BLaER1 treated with 17β-estradiol and CSF1 and Interleukin-3, amounts not matched to agents 10 nM and 100 nM (cell line): ENCODE data around the gene KCTD1.
A peak's percentile ranks its signal among the peaks of the same experiment; 100 is the strongest.

Source experiments
- H3K27ac ChIP-seq, 11 experiments: shearing (Covaris generic); formaldehyde crosslinking; 2 replicates each; pipeline ENCODE4 v1.8.1; 2022
- H3K27me3 ChIP-seq, 11 experiments: shearing (Covaris generic); formaldehyde crosslinking; 2 replicates each; pipeline ENCODE4 v1.8.1; 2022
- H3K36me3 ChIP-seq, 11 experiments: shearing (Covaris generic); formaldehyde crosslinking; 2 replicates each; pipeline ENCODE4 v1.8.1; 2022
- H3K4me1 ChIP-seq, 10 experiments: shearing (Covaris generic); formaldehyde crosslinking; 2 replicates each; pipeline ENCODE4 v1.8.1; 2022
- H3K4me2 ChIP-seq, 11 experiments: shearing (Covaris generic); formaldehyde crosslinking; 2 replicates each; pipeline ENCODE4 v1.8.1; 2022
- H3K4me3 ChIP-seq, 10 experiments: shearing (Covaris generic); formaldehyde crosslinking; 2 replicates each; pipeline ENCODE4 v1.8.1; 2022
- H3K9ac ChIP-seq, 11 experiments: shearing (Covaris generic); formaldehyde crosslinking; 2 replicates each; pipeline ENCODE4 v1.8.1; 2022
- H3K9me3 ChIP-seq, 11 experiments: shearing (Covaris generic); formaldehyde crosslinking; replicated peaks in 1 of 11; 2 replicates each; pipeline ENCODE4 v1.8.1; 2022
- H4K20me1 ChIP-seq, 11 experiments: shearing (Covaris generic); formaldehyde crosslinking; 2 replicates each; pipeline ENCODE4 v1.8.1; 2022
- Cebpa-rat ChIP-seq, 11 experiments: shearing (Covaris generic); IDR thresholded peaks; 2 replicates each; pipeline ENCODE4 v1.8.1; 2022

The KCTD1 gene

DNA sequence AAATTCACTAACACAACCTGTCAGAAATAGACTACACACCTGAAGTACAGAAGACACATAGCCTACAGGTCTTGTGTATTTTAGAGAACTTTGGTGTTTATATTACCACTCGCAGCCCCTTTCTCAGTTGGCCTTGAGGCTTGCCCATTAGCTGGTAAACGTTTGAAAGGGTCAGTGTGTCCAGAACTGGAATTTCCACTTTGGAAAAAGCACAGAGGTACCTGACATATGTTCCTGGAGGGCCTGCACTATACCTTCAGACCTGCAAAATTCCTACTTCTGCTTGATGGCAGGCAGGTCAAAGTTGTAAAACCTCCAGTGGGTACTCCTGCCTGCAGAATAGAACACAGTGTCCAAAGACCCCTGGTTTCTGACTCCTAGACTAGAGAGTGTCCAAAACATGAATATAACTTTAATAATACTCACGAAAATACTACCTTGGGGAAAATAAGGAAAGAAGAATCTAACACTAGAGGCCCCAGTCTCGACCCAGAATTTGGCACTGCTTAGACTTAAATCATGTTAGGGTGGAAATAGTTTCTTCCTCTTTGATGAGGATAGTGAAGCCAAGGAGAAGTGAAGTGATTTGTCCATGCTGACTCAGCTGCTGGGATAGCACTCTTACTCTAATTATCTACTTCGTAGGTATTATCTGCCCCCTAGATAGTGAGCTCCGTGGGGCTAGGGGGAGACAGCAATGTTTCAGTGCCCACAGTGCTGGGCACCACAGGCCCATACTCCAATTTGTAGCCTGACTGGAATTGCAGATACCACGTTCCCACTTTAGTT lies 2.8 kb downstream of the KCTD1 start:
- no peak overlapping the region for H3K27ac ChIP-seq
- H3K27me3 ChIP-seq = peaks cover 17 to 19% (median 18%) of the 10 kb centered on the region in 11 experiments
- TF ChIP-seq Cebpa-rat (IDR thresholded peaks at IDR 0.05) = no peak
- H4K20me1 ChIP-seq = peaks cover 0 to 68% (median 41%) of the 10 kb centered on the region in 11 experiments; a peak in 18 of 22 replicates
- H3K4me3 ChIP-seq = no peak overlapping the region; a peak in 1 of 20 replicates
- H3K9ac ChIP-seq = no peak overlapping the region
- peaks cover 0 to 6% (median 0%) of the 10 kb centered on the region in 11 experiments; a peak in 1 of 22 replicates for H3K36me3 ChIP-seq
- no peaks in the 10 kb centered on the region; a peak in 1 of 22 replicates for H3K9me3 ChIP-seq
- peaks cover 35 to 50% (median 40%) of the 10 kb centered on the region in 10 experiments for H3K4me1 ChIP-seq
- H3K4me2 ChIP-seq = peak overlapping the region; percentile 33 to 73 (median 50)

DNA sequence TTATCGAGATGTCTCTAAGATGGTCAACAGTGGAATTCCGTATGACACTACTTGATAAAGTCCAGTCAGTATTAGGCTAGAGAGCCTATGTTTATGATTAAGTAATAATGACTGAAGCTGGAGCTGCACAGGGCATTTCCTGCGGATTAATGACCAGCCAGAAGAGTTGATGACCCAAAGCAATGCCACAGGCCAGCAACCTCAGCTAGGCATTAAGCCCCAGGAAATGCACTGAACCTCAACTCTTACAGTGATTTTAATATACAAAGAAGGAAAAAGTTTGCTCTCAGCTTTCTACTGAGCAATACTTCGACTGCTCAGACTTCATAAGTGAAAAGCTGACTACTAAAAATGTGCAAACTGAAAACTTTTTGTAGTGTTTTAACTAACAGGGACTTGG lies 3.9 kb downstream of the KCTD1 start:
- H3K9me3 ChIP-seq = no peaks in the 10 kb centered on the region; a peak in 1 of 22 replicates
- H3K27ac ChIP-seq = no peak overlapping the region
- H3K9ac ChIP-seq = no peak overlapping the region
- TF ChIP-seq Cebpa-rat (IDR thresholded peaks at IDR 0.05) = no peak
- no peak overlapping the region for H3K4me3 ChIP-seq
- H3K36me3 ChIP-seq = peaks cover 0 to 6% (median 0%) of the 10 kb centered on the region in 11 experiments; a peak in 1 of 22 replicates
- peaks cover 0 to 58% (median 32%) of the 10 kb centered on the region in 11 experiments; a peak in 17 of 22 replicates for H4K20me1 ChIP-seq
- H3K4me1 ChIP-seq = peaks cover 25 to 46% (median 31%) of the 10 kb centered on the region in 10 experiments
- peaks cover 7 to 8% (median 7%) of the 10 kb centered on the region in 11 experiments for H3K27me3 ChIP-seq
- H3K4me2 ChIP-seq = peak overlapping the region in 9 of 11 experiments; percentile 24 to 73 (median 46); a peak in 14 of 22 replicates

DNA sequence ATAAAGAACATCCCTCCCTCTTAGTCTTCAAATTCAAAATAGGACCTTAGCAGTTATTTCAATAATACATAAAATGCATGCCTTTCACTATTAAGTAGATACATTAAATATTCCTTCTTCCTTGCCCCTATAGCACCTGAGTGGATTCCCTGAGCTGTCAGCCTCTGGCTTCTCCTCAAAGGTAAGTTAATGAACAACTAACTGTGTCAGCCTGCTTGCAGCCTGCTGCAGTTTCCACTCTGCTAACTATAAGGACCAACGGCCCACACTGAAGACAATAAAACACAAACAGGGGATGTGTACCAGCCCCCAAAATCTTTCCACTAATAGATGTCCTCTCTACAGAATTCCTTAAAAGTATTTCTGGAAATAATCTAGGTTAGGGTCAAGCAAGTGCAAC lies 5.0 kb downstream of the KCTD1 start:
- no peak overlapping the region for H3K4me3 ChIP-seq
- H3K4me1 ChIP-seq = peaks cover 25 to 46% (median 31%) of the 10 kb centered on the region in 10 experiments
- H4K20me1 ChIP-seq = peaks cover 0 to 58% (median 32%) of the 10 kb centered on the region in 11 experiments; a peak in 17 of 22 replicates
- TF ChIP-seq Cebpa-rat (IDR thresholded peaks at IDR 0.05) = no peak
- no peak overlapping the region for H3K27ac ChIP-seq
- H3K4me2 ChIP-seq = 0 out of 22 replicates have a peak overlapping the region, but pooled peaks of 1 of the 11 experiments have one; percentile 46
- peaks cover 0 to 12% (median 0%) of the 10 kb centered on the region in 11 experiments; a peak in 2 of 22 replicates for H3K36me3 ChIP-seq
- no peak overlapping the region for H3K9ac ChIP-seq
- no peaks in the 10 kb centered on the region for H3K27me3 ChIP-seq
- no peaks in the 10 kb centered on the region; a peak in 1 of 22 replicates for H3K9me3 ChIP-seq

DNA sequence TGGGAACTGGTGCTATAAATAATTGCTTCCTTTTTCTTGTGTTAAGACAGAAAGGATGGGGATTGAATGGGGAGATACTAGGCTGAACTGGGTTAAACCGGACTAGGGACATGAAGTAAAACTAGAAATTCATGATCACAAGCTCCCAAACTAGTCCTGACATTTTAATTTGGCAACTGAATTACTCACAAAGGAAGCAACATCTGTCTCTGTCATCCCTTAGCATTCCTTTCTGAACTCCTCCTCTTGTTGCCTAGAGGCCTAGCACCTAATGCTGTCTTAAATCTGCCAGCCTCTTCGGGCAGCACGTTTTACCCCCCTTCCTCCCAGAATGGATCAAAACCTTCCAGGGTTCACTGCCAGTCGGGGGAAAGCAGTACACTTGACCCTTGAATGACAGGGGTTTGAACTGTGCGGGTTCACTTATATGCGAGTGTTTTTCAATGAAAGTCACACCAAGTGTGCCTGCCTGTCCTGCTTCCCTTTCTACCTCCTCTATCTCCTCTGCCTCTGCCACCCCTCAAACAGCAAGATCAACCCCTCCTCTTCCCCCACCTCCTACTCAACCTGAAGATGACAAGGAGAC lies 8.2 kb downstream of the KCTD1 start:
- Histone ChIP-seq H3K4me3 (no peak overlapping the region), H3K36me3 (peaks cover 0 to 8% (median 0%) of the 10 kb centered on the region in 11 experiments; a peak in 2 of 22 replicates), H3K9me3 (no peaks in the 10 kb centered on the region), H3K9ac (no peak overlapping the region), H3K27ac (no peak overlapping the region), H3K4me1 (peaks cover 2 to 21% (median 5%) of the 10 kb centered on the region in 10 experiments; a peak in 19 of 20 replicates), H4K20me1 (peaks cover 0 to 43% (median 20%) of the 10 kb centered on the region in 11 experiments; a peak in 15 of 22 replicates), H3K27me3 (no peaks in the 10 kb centered on the region), H3K4me2 (peak overlapping the region in 3 of 11 experiments; percentile 1 to 26 (median 25); a peak in 2 of 22 replicates)
- no peak for TF ChIP-seq Cebpa-rat (IDR thresholded peaks at IDR 0.05)

DNA sequence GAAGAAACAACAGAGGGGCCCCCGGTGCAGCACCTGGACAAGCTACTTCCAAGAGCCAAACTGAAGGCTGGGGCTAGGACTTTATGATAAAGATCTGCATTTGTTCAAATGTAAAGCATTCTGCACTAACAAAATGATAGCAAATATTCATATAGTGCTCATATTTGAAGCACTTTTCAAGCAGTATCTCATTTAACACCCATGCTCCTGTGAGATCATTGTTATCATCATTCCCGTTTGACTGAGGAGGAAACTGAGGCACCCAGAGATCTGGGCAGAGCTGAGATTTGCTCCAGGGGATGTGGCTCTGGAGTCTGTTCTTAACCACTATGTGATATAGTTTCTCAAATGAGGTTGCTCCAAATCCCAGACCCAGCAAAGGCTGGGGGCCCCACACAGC lies 9.8 kb downstream of the KCTD1 start:
- peaks cover 0 to 8% (median 0%) of the 10 kb centered on the region in 11 experiments; a peak in 2 of 22 replicates for H3K36me3 ChIP-seq
- no peak overlapping the region for H3K4me2 ChIP-seq
- H3K27ac ChIP-seq = no peak overlapping the region
- H3K27me3 ChIP-seq = no peaks in the 10 kb centered on the region
- peaks cover 0 to 29% (median 10%) of the 10 kb centered on the region in 11 experiments; a peak in 11 of 22 replicates for H4K20me1 ChIP-seq
- no peak overlapping the region for H3K9ac ChIP-seq
- H3K4me3 ChIP-seq = no peak overlapping the region
- H3K9me3 ChIP-seq = no peaks in the 10 kb centered on the region
- peaks cover 0 to 7% (median 0%) of the 10 kb centered on the region in 10 experiments; a peak in 4 of 20 replicates for H3K4me1 ChIP-seq
- no peak for TF ChIP-seq Cebpa-rat (IDR thresholded peaks at IDR 0.05)

- Histone ChIP-seq H3K4me2 (no peak overlapping the region), H3K4me1 (peaks cover 0 to 7% (median 0%) of the 10 kb centered on the region in 10 experiments; a peak in 3 of 20 replicates), H3K36me3 (peaks cover 0 to 8% (median 0%) of the 10 kb centered on the region in 11 experiments; a peak in 2 of 22 replicates), H3K9ac (no peak overlapping the region), H4K20me1 (peaks cover 0 to 24% (median 5%) of the 10 kb centered on the region in 11 experiments; a peak in 8 of 22 replicates), H3K27me3 (no peaks in the 10 kb centered on the region), H3K9me3 (no peaks in the 10 kb centered on the region), H3K4me3 (no peak overlapping the region), H3K27ac (no peak overlapping the region)
- TF ChIP-seq Cebpa-rat (IDR thresholded peaks at IDR 0.05) = no peak
Observed at GRCh38 chr18:26536664-26537063, 11.7 kb downstream of the KCTD1 start.

- Histone ChIP-seq H3K4me1 (peaks cover 0 to 7% (median 0%) of the 10 kb centered on the region in 10 experiments; a peak in 3 of 20 replicates), H3K36me3 (peaks cover 0 to 8% (median 0%) of the 10 kb centered on the region in 11 experiments; a peak in 2 of 22 replicates), H3K9me3 (no peaks in the 10 kb centered on the region), H4K20me1 (peaks cover 0 to 19% (median under 1%) of the 10 kb centered on the region in 11 experiments; a peak in 8 of 22 replicates), H3K9ac (no peak overlapping the region), H3K27ac (no peak overlapping the region), H3K4me3 (no peak overlapping the region), H3K27me3 (no peaks in the 10 kb centered on the region), H3K4me2 (no peak overlapping the region)
- no peak for TF ChIP-seq Cebpa-rat (IDR thresholded peaks at IDR 0.05)
Observed at GRCh38 chr18:26536032-26536431, 12.3 kb downstream of the KCTD1 start.

- H3K9me3 ChIP-seq = no peaks in the 10 kb centered on the region
- H3K27me3 ChIP-seq = no peaks in the 10 kb centered on the region
- peaks cover 0 to 7% (median 0%) of the 10 kb centered on the region in 10 experiments; a peak in 3 of 20 replicates for H3K4me1 ChIP-seq
- peaks cover 0 to 15% (median 0%) of the 10 kb centered on the region in 11 experiments; a peak in 5 of 22 replicates for H4K20me1 ChIP-seq
- H3K4me2 ChIP-seq = no peak overlapping the region
- H3K4me3 ChIP-seq = no peak overlapping the region
- H3K9ac ChIP-seq = no peak overlapping the region
- TF ChIP-seq Cebpa-rat (IDR thresholded peaks at IDR 0.05) = no peak
- H3K36me3 ChIP-seq = peaks cover 0 to 8% (median 0%) of the 10 kb centered on the region in 11 experiments; a peak in 2 of 22 replicates
- no peak overlapping the region for H3K27ac ChIP-seq
Observed at GRCh38 chr18:26535630-26536029, 12.7 kb downstream of the KCTD1 start.
